Psoas muscle (tissue), 8 donors: ENCODE data around the gene IL10RA. TPM values are rescaled to one million over a fixed set of nuclear protein-coding genes. Genes with fewer than 3 reads are reported as not detected.

Experiments used
- ATAC-seq, 4 donors: fragments of 200-7000 bp; cut with Tn5 transposase; one replicate each; pipeline ENCODE4 v1.9.1; 2020; ENCODE audit warnings: moderate library complexity in 3 of 4, mild to moderate bottlenecking in 2 of 4
- DNase-seq, 2 donors: peaks; one replicate each; pipeline ENCODE4 v3.0.0-alpha.2; 2020
- H3K27ac ChIP-seq: fragments of 200-600 bp; one replicate; pipeline ENCODE4 v1.8.0; 2022
- H3K27me3 ChIP-seq, 3 donors: fragments of 200-600 bp in 1 of 3; one replicate each; pipeline versions ENCODE4 v1.6.1 to v1.8.0; 2013 to 2022; ENCODE audit warnings: low read length in 2 of 3, mild to moderate bottlenecking in 2 of 3, moderate library complexity in 1 of 3; ENCODE audit not compliant: insufficient read depth in 3 of 3
- H3K36me3 ChIP-seq, 2 donors: fragments of 200-600 bp in 1 of 2; one replicate each; pipeline versions ENCODE4 v1.6.1 to v1.8.0; 2013 to 2022; ENCODE audit warnings: low read depth in 1 of 2, mild to moderate bottlenecking in 1 of 2, moderate library complexity in 1 of 2; ENCODE audit not compliant: insufficient read depth in 1 of 2
- H3K4me1 ChIP-seq: fragments of 200-600 bp; one replicate; pipeline ENCODE4 v1.8.0; 2022
- H3K4me3 ChIP-seq: fragments of 200-600 bp; one replicate; pipeline ENCODE4 v1.8.0; 2022; ENCODE audit warnings: mild to moderate bottlenecking
- H3K9me3 ChIP-seq: fragments of 200-600 bp; one replicate; pipeline ENCODE4 v1.8.0; 2022
- CTCF ChIP-seq: fragments of 200-600 bp; IDR thresholded peaks from one replicate; pipeline ENCODE4 v1.8.0; 2022; ENCODE audit warnings: antibody characterized with exemption
- WGBS, 3 donors: extraction: QIAGEN DNeasy Blood & Tissue Kit; methylation state at CpG; one replicate each; pipeline versions ENCODE4 v1.1.6 to v1.1.7; 2013; 5-methylcytosine and 5-hydroxymethylcytosine counted together
- intact Hi-C, 2 donors: fragments of 100-400 bp; cut with DNase I; formaldehyde crosslinking; loops; one replicate each; pipeline versions ENCODE4 v1.11.0 to v1.14.2; 2022
- polyA plus RNA-seq, 3 donors: library from polyadenylated mRNA; stranded (reverse); fragments of 200-250 nt; gene quantifications; one replicate each; pipeline ENCODE4 v1.2.3, GENCODE V29; 2013
- total RNA-seq, 4 donors: library from RNA; stranded (reverse); fragmentation: NEBNext Ultra II Directional in 2 of 4; extraction: Animal tissue kit (Norgen Biotek cat#: 25700) in 2 of 4; gene quantifications; one replicate each; pipeline versions ENCODE4 v1.2.1 to v1.2.4, GENCODE V29; 2021 to 2023
- donor health status: healthy with polysubstance abuse.
- donor health status: DM: no; HTN: no; CAD: no; lungs with moderate emphysema.
- donor health status: Bipolar disorder and iron deficiency.
- donor health status: healthy.
- donor health status: DM: yes; HTN: yes; CAD: no.
- donor health status: DM: no; HTN: no; CAD: no.
- donor health status: DM: no; HTN: no; CAD: no.
- donor health status: DM: yes; HTN: yes; CAD: no.

The IL10RA gene
- total and polyA plus RNA-seq, 7 donors: 0.39 to 3.9 (median 1.1) TPM

GRCh38 chr11:118010738-118011461 is 24.7 kb downstream of the IL10RA start:
- DNase-seq: peak; percentile 36 to 66
- TF ChIP-seq CTCF: no peak
- no peaks in the 10 kb centered on the region for H3K9me3 ChIP-seq
- no peak overlapping the region for H3K4me3 ChIP-seq
- H3K4me1 ChIP-seq: no peaks in the 10 kb centered on the region
- peak overlapping the region; percentile 41 for H3K27ac ChIP-seq
- no peaks in the 10 kb centered on the region for H3K36me3 ChIP-seq
- ATAC-seq: peak in 3 of 4 donors; percentile 52 to 78 (median 60)
- WGBS, 3 donors: 37 to 55% (median 42%) methylated on average over 20 to 21 of the region's 21 CpGs
- peaks cover 0 to 9% (median 0%) of the 10 kb centered on the region in 3 donors for H3K27me3 ChIP-seq
- intact Hi-C loops: no loop called here

- no peaks in the 10 kb centered on the region for H3K36me3 ChIP-seq
- TF ChIP-seq CTCF: no peak
- 64 to 78% (median 75%) methylated on average over 7 of the region's 7 CpGs for WGBS, 3 donors
- ATAC-seq (no peak), DNase-seq (peak in 1 of 2 donors; percentile 56)
- H3K4me1 ChIP-seq: no peaks in the 10 kb centered on the region
- no peaks in the 10 kb centered on the region for H3K9me3 ChIP-seq
- no peak overlapping the region for H3K27ac ChIP-seq
- H3K4me3 ChIP-seq: no peak overlapping the region
- intact Hi-C loops: no loop called here
- peaks cover 0 to 9% (median 0%) of the 10 kb centered on the region in 3 donors for H3K27me3 ChIP-seq
Measured at GRCh38 chr11:118012083-118012669, 26.0 kb downstream of the IL10RA start.

GRCh38 chr11:118014022-118014421 is 27.8 kb downstream of the IL10RA start:
- ATAC-seq (no peak), DNase-seq (no peak)
- Histone ChIP-seq H3K27me3 (peaks cover 0 to 9% (median 0%) of the 10 kb centered on the region in 3 donors), H3K36me3 (no peaks in the 10 kb centered on the region), H3K9me3 (no peaks in the 10 kb centered on the region), H3K4me3 (no peak overlapping the region), H3K27ac (no peak overlapping the region), H3K4me1 (no peaks in the 10 kb centered on the region)
- 89 to 96% (median 96%) methylated on average over 3 of the region's 3 CpGs for WGBS, 3 donors
- intact Hi-C loops: no loop called here
- no peak for TF ChIP-seq CTCF

GRCh38 chr11:118015385-118015841 is 29.2 kb downstream of the IL10RA start:
- no peak for DNase-seq

More at GRCh38 chr11:118015385-118015841, 29.2 kb downstream of the IL10RA start:
- Histone ChIP-seq H3K4me3 (no peak overlapping the region), H3K27ac (no peak overlapping the region), H3K36me3 (no peaks in the 10 kb centered on the region), H3K27me3 (peaks cover 0 to 6% (median 3%) of the 10 kb centered on the region in 3 donors), H3K4me1 (no peaks in the 10 kb centered on the region), H3K9me3 (no peaks in the 10 kb centered on the region)
- 79 to 86% (median 80%) methylated on average over 11 of the region's 11 CpGs for WGBS, 3 donors
- no peak for ATAC-seq
- no peak for TF ChIP-seq CTCF
- intact Hi-C loops: no loop called here
